Small intestine (tissue), 7 donors: ENCODE measurements around the gene PACRG. TPM values are rescaled to one million over a fixed set of nuclear protein-coding genes. Genes with fewer than 3 reads are reported as not detected.
"Not testable (repeated sequence)": the region's sequence is repeated elsewhere in the genome, so short reads cannot be mapped to it uniquely, and the experiment has no call there.

ENCODE experiments used
- DNase-seq, 2 donors: peaks; one replicate each; pipeline versions ENCODE4 v3.0.0 to v3.0.0-alpha.2; 2013
- FAIRE-seq: peaks from 2 replicates; lab custom pipeline; 2012; peaks lifted over from hg19 to GRCh38; lab: Jason Lieb, UNC
- H3K27ac ChIP-seq, 3 donors: one replicate each; pipeline ENCODE4 v1.5.1; 2013; ENCODE audit warnings: low read length in 2 of 3, mild to moderate bottlenecking in 2 of 3, control low read depth in 1 of 3, inconsistent platforms in 1 of 3, low read depth in 1 of 3, moderate library complexity in 1 of 3
- H3K27me3 ChIP-seq, 3 donors: one replicate each; pipeline ENCODE4 v1.6.1; 2013; ENCODE audit warnings: low read length in 3 of 3, inconsistent platforms in 1 of 3; ENCODE audit not compliant: control insufficient read depth in 3 of 3, insufficient read depth in 3 of 3
- H3K36me3 ChIP-seq, 3 donors: one replicate each; pipeline ENCODE4 v1.6.1; 2013; ENCODE audit warnings: low read length in 3 of 3, inconsistent platforms in 1 of 3, low read depth in 1 of 3, mild to moderate bottlenecking in 1 of 3, moderate library complexity in 1 of 3; ENCODE audit not compliant: control insufficient read depth in 3 of 3, insufficient read depth in 2 of 3
- H3K4me1 ChIP-seq, 3 donors: one replicate each; pipeline ENCODE4 v1.6.1; 2013; ENCODE audit warnings: low read length in 2 of 3, inconsistent platforms in 1 of 3, low read depth in 1 of 3, mild to moderate bottlenecking in 1 of 3, moderate library complexity in 1 of 3; ENCODE audit not compliant: control insufficient read depth in 3 of 3, insufficient read depth in 2 of 3
- H3K4me3 ChIP-seq, 3 donors: one replicate each; pipeline ENCODE4 v1.5.1; 2013; ENCODE audit warnings: low read length in 3 of 3, control low read depth in 1 of 3, inconsistent platforms in 1 of 3, low read depth in 1 of 3, mild to moderate bottlenecking in 1 of 3, moderate library complexity in 1 of 3
- H3K9me3 ChIP-seq, 2 donors: one replicate each; pipeline ENCODE4 v1.6.1; 2013; ENCODE audit warnings: low read depth in 1 of 2, low read length in 1 of 2; ENCODE audit not compliant: control insufficient read depth in 2 of 2, insufficient read depth in 1 of 2
- WGBS, 3 donors: extraction: QIAGEN DNeasy Blood & Tissue Kit; methylation state at CpG; one replicate each; pipeline ENCODE4 v1.1.7; 2013; 5-methylcytosine and 5-hydroxymethylcytosine counted together
- polyA plus RNA-seq, 4 donors: library from polyadenylated mRNA; stranded (reverse) in 3 of 4; unstranded in 1 of 4; fragments of 200-250 nt in 3 of 4; fragments of 120-200 nt in 1 of 4; gene quantifications; one replicate each; pipeline versions ENCODE4 v1.2.1 to v1.2.3, GENCODE V29; 2013
- donor health status: healthy with polysubstance abuse.
- donor health status: control.
- donor health status: control.
- donor health status: Bipolar disorder and iron deficiency.
- donor health status: healthy.

PACRG gene
- polyA plus RNA-seq, 4 donors = 0.49 to 1.5 TPM; not detected in 2

GRCh38 chr6:162983234-162983633 is 255.5 kb downstream of the PACRG start:
- not testable (repeated sequence) for H3K27ac ChIP-seq, H3K4me1 ChIP-seq, H3K4me3 ChIP-seq, H3K27me3 ChIP-seq, H3K36me3 ChIP-seq, DNase-seq, H3K9me3 ChIP-seq, FAIRE-seq
- 60 to 93% (median 83%) methylated on average over 1 of the region's 1 CpG for WGBS, 3 donors

- Histone ChIP-seq H3K9me3 (peaks cover 0 to 3% of the 10 kb centered on the region in 2 donors), H3K4me1 (no peaks in the 10 kb centered on the region), H3K27me3 (no peaks in the 10 kb centered on the region), H3K27ac (no peak overlapping the region), H3K4me3 (no peak overlapping the region), H3K36me3 (no peaks in the 10 kb centered on the region)
- DNase-seq (no peak), FAIRE-seq (no peak)
- 15 to 54% (median 39%) methylated on average over 1 of the region's 1 CpG for WGBS, 3 donors
These were observed 271.0 kb downstream of the PACRG start for GRCh38 chr6:162998777-162999176.

GRCh38 chr6:162999575-163000285 is 272.0 kb downstream of the PACRG start:
- DNase-seq (no peak), FAIRE-seq (no peak)
- H3K4me1 ChIP-seq = no peaks in the 10 kb centered on the region
- no peak overlapping the region for H3K27ac ChIP-seq
- no peaks in the 10 kb centered on the region for H3K27me3 ChIP-seq
- no peaks in the 10 kb centered on the region for H3K36me3 ChIP-seq
- WGBS, 3 donors = 68 to 83% (median 73%) methylated on average over 5 of the region's 5 CpGs
- peaks cover 0 to 3% of the 10 kb centered on the region in 2 donors for H3K9me3 ChIP-seq
- no peak overlapping the region for H3K4me3 ChIP-seq

GRCh38 chr6:163001330-163001729 is 273.6 kb downstream of the PACRG start:
- Histone ChIP-seq H3K9me3 (peaks cover 0 to 3% of the 10 kb centered on the region in 2 donors), H3K27me3 (no peaks in the 10 kb centered on the region), H3K27ac (no peak overlapping the region), H3K4me3 (no peak overlapping the region), H3K4me1 (no peaks in the 10 kb centered on the region), H3K36me3 (no peaks in the 10 kb centered on the region)
- 66 to 72% (median 70%) methylated on average over 3 of the region's 3 CpGs for WGBS, 3 donors
- DNase-seq (no peak), FAIRE-seq (no peak)

GRCh38 chr6:163008186-163008585 is 280.4 kb downstream of the PACRG start:
- Histone ChIP-seq H3K4me1 (no peaks in the 10 kb centered on the region), H3K27ac (no peak overlapping the region), H3K27me3 (no peaks in the 10 kb centered on the region), H3K36me3 (no peaks in the 10 kb centered on the region), H3K9me3 (peaks cover 0 to 2% of the 10 kb centered on the region in 2 donors), H3K4me3 (no peak overlapping the region)
- DNase-seq = no peak
- WGBS, 3 donors = 61 to 65% (median 64%) methylated on average over 6 of the region's 6 CpGs
- FAIRE-seq = no peak

GRCh38 chr6:163008626-163009025 is 280.9 kb downstream of the PACRG start:
- no peak overlapping the region for H3K4me3 ChIP-seq
- no peaks in the 10 kb centered on the region for H3K27me3 ChIP-seq
- DNase-seq = no peak
- no peak overlapping the region for H3K27ac ChIP-seq
- no peak for FAIRE-seq
- 69 to 71% (median 70%) methylated on average over 5 of the region's 5 CpGs for WGBS, 3 donors
- peaks cover 0 to 2% of the 10 kb centered on the region in 2 donors for H3K9me3 ChIP-seq
- H3K4me1 ChIP-seq = no peaks in the 10 kb centered on the region
- no peaks in the 10 kb centered on the region for H3K36me3 ChIP-seq

GRCh38 chr6:163010145-163010544 is 282.4 kb downstream of the PACRG start:
- Histone ChIP-seq H3K4me1 (no peaks in the 10 kb centered on the region), H3K27ac (no peak overlapping the region), H3K27me3 (no peaks in the 10 kb centered on the region), H3K9me3 (peaks cover 0 to 2% of the 10 kb centered on the region in 2 donors), H3K36me3 (no peaks in the 10 kb centered on the region), H3K4me3 (no peak overlapping the region)
- FAIRE-seq (no peak), DNase-seq (no peak)
- WGBS, 3 donors = 74 to 78% (median 75%) methylated on average over 5 of the region's 5 CpGs

- DNase-seq (no peak), FAIRE-seq (no peak)
- Histone ChIP-seq H3K4me3 (no peak overlapping the region), H3K27me3 (no peaks in the 10 kb centered on the region), H3K27ac (no peak overlapping the region), H3K9me3 (peaks cover 0 to 2% of the 10 kb centered on the region in 2 donors), H3K36me3 (no peaks in the 10 kb centered on the region), H3K4me1 (no peaks in the 10 kb centered on the region)
- 48 to 73% (median 64%) methylated on average over 1 of the region's 1 CpG for WGBS, 3 donors
These were observed 287.0 kb downstream of the PACRG start for GRCh38 chr6:163014736-163015135.

- Histone ChIP-seq H3K27ac (no peak overlapping the region), H3K36me3 (no peaks in the 10 kb centered on the region), H3K9me3 (peaks cover 0 to 2% of the 10 kb centered on the region in 2 donors), H3K4me3 (no peak overlapping the region), H3K4me1 (no peaks in the 10 kb centered on the region), H3K27me3 (no peaks in the 10 kb centered on the region)
- WGBS, 3 donors = 94 to 100% (median 98%) methylated on average over 1 of the region's 1 CpG
- no peak for FAIRE-seq
- DNase-seq = no peak
These were observed 290.0 kb downstream of the PACRG start for GRCh38 chr6:163017801-163018200.
